Measurements from ENCODE around the gene PRLR.

Gene PRLR

DNA sequence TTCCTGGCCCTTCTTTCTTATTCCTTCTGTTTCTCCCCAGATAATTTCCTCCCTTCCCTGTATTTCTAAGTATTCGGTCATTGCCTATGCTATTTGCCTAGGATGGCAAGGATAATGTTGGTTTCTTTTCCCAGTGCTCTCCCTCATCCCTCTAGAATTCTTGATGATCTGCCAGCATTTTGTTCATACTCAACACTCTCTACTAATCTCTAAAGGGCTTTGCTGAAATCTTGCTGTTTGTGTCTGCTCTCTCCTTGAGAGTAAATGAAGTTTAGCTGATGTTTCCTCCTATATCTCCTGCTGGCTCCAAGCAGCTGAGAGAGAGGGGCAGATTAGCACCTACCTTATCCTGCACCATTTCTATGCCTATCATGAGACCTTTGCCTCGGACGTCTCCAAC, 220.6 kb downstream of the PRLR start:
- ATAC-seq, result no peak
- TF ChIP-seq, protein P1, sequence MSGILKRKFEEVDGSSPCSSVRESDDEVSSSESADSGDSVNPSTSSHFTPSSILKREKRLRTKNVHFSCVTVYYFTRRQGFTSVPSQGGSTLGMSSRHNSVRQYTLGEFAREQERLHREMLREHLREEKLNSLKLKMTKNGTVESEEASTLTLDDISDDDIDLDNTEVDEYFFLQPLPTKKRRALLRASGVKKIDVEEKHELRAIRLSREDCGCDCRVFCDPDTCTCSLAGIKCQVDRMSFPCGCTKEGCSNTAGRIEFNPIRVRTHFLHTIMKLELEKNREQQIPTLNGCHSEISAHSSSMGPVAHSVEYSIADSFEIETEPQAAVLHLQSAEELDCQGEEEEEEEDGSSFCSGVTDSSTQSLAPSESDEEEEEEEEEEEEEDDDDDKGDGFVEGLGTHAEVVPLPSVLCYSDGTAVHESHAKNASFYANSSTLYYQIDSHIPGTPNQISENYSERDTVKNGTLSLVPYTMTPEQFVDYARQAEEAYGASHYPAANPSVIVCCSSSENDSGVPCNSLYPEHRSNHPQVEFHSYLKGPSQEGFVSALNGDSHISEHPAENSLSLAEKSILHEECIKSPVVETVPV (CRISPR knock-in tag; IDR thresholded peaks at IDR 0.05), result no peak
- no peak for TF ChIP-seq ARNTL (CRISPR knock-in tag; IDR thresholded peaks at IDR 0.05; ENCODE audit: borderline replicate concordance, low read depth)
- TF ChIP-seq CSDC2 (CRISPR knock-in tag; IDR thresholded peaks at IDR 0.05), result no peak
- TF ChIP-seq ZNF70 (CRISPR knock-in tag; IDR thresholded peaks at IDR 0.05), result no peak
- TF ChIP-seq ESRRG (CRISPR knock-in tag; IDR thresholded peaks at IDR 0.05), result no peak
- no peak for TF ChIP-seq TCF4 (CRISPR knock-in tag; IDR thresholded peaks at IDR 0.05; ENCODE audit: borderline replicate concordance)
- TF ChIP-seq PPARA (CRISPR knock-in tag; IDR thresholded peaks at IDR 0.05; ENCODE audit: borderline replicate concordance), result no peak
- no peak for TF ChIP-seq ZFP30 (CRISPR knock-in tag; IDR thresholded peaks at IDR 0.05)
- TF ChIP-seq RARB (CRISPR knock-in tag; IDR thresholded peaks at IDR 0.05), result no peak
- TF ChIP-seq ZNF8 (CRISPR knock-in tag; IDR thresholded peaks at IDR 0.05), result no peak
- no peak for TF ChIP-seq ZFP3 (CRISPR knock-in tag; IDR thresholded peaks at IDR 0.05)
- no peak for TF ChIP-seq BACH2 (CRISPR knock-in tag; IDR thresholded peaks at IDR 0.05; ENCODE audit: borderline replicate concordance)
- TF ChIP-seq OSR1 (CRISPR knock-in tag; IDR thresholded peaks at IDR 0.05), result no peak
- TF ChIP-seq, protein P2, sequence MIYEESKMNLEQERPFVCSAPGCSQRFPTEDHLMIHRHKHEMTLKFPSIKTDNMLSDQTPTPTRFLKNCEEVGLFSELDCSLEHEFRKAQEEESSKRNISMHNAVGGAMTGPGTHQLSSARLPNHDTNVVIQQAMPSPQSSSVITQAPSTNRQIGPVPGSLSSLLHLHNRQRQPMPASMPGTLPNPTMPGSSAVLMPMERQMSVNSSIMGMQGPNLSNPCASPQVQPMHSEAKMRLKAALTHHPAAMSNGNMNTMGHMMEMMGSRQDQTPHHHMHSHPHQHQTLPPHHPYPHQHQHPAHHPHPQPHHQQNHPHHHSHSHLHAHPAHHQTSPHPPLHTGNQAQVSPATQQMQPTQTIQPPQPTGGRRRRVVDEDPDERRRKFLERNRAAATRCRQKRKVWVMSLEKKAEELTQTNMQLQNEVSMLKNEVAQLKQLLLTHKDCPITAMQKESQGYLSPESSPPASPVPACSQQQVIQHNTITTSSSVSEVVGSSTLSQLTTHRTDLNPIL (CRISPR knock-in tag; IDR thresholded peaks at IDR 0.05; ENCODE audit: low read depth), result no peak
- TF ChIP-seq ZC3H10 (CRISPR knock-in tag; IDR thresholded peaks at IDR 0.05), result no peak
- TF ChIP-seq ISL1 (CRISPR knock-in tag; IDR thresholded peaks at IDR 0.05), result no peak
- TF ChIP-seq ZNF565 (CRISPR knock-in tag; conservative IDR thresholded peaks at IDR 0.05; ENCODE audit: low read depth), result no peak
- TF ChIP-seq, protein P3, sequence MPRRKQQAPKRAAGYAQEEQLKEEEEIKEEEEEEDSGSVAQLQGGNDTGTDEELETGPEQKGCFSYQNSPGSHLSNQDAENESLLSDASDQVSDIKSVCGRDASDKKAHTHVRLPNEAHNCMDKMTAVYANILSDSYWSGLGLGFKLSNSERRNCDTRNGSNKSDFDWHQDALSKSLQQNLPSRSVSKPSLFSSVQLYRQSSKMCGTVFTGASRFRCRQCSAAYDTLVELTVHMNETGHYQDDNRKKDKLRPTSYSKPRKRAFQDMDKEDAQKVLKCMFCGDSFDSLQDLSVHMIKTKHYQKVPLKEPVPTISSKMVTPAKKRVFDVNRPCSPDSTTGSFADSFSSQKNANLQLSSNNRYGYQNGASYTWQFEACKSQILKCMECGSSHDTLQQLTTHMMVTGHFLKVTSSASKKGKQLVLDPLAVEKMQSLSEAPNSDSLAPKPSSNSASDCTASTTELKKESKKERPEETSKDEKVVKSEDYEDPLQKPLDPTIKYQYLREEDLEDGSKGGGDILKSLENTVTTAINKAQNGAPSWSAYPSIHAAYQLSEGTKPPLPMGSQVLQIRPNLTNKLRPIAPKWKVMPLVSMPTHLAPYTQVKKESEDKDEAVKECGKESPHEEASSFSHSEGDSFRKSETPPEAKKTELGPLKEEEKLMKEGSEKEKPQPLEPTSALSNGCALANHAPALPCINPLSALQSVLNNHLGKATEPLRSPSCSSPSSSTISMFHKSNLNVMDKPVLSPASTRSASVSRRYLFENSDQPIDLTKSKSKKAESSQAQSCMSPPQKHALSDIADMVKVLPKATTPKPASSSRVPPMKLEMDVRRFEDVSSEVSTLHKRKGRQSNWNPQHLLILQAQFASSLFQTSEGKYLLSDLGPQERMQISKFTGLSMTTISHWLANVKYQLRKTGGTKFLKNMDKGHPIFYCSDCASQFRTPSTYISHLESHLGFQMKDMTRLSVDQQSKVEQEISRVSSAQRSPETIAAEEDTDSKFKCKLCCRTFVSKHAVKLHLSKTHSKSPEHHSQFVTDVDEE (CRISPR knock-in tag; IDR thresholded peaks at IDR 0.05), result no peak
- TF ChIP-seq, protein P4, sequence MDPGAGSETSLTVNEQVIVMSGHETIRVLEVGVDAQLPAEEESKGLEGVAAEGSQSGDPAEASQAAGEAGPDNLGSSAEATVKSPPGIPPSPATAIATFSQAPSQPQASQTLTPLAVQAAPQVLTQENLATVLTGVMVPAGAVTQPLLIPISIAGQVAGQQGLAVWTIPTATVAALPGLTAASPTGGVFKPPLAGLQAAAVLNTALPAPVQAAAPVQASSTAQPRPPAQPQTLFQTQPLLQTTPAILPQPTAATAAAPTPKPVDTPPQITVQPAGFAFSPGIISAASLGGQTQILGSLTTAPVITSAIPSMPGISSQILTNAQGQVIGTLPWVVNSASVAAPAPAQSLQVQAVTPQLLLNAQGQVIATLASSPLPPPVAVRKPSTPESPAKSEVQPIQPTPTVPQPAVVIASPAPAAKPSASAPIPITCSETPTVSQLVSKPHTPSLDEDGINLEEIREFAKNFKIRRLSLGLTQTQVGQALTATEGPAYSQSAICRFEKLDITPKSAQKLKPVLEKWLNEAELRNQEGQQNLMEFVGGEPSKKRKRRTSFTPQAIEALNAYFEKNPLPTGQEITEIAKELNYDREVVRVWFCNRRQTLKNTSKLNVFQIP (CRISPR knock-in tag; IDR thresholded peaks at IDR 0.05; ENCODE audit: borderline replicate concordance, low read depth), result no peak
- TF ChIP-seq TOX (CRISPR knock-in tag; IDR thresholded peaks at IDR 0.05; ENCODE audit: borderline replicate concordance), result no peak

GRCh38 chr5:35009019-35009418, 221.3 kb downstream of the PRLR start:
- ATAC-seq, result no peak
- TF ChIP-seq ZC3H10 (CRISPR knock-in tag; IDR thresholded peaks at IDR 0.05), result no peak
- no peak for TF ChIP-seq ESRRG (CRISPR knock-in tag; IDR thresholded peaks at IDR 0.05)
- TF ChIP-seq CSDC2 (CRISPR knock-in tag; IDR thresholded peaks at IDR 0.05), result no peak
- TF ChIP-seq ZNF8 (CRISPR knock-in tag; IDR thresholded peaks at IDR 0.05), result no peak
- TF ChIP-seq GLIS3 (CRISPR knock-in tag; IDR thresholded peaks at IDR 0.05), result no peak
- no peak for TF ChIP-seq ZFP30 (CRISPR knock-in tag; IDR thresholded peaks at IDR 0.05)
- TF ChIP-seq, protein P2 (CRISPR knock-in tag; IDR thresholded peaks at IDR 0.05; ENCODE audit: low read depth), result no peak
- TF ChIP-seq, protein P1 (CRISPR knock-in tag; IDR thresholded peaks at IDR 0.05), result no peak

Measured in SK-N-SH treated with all-trans-retinoic acid at 6 μM for 48 hours (cell line).